Fibroblast of skin of right quadriceps (primary cell): ENCODE data around the gene DENND1A.
"Not testable (repeated sequence)": the region's sequence is repeated elsewhere in the genome, so short reads cannot be mapped to it uniquely, and the experiment has no call there.

Experiments used
- DNase-seq: peaks from one replicate; pipeline ENCODE4 v3.0.0-alpha.2; 2013

The DENND1A gene

DNA sequence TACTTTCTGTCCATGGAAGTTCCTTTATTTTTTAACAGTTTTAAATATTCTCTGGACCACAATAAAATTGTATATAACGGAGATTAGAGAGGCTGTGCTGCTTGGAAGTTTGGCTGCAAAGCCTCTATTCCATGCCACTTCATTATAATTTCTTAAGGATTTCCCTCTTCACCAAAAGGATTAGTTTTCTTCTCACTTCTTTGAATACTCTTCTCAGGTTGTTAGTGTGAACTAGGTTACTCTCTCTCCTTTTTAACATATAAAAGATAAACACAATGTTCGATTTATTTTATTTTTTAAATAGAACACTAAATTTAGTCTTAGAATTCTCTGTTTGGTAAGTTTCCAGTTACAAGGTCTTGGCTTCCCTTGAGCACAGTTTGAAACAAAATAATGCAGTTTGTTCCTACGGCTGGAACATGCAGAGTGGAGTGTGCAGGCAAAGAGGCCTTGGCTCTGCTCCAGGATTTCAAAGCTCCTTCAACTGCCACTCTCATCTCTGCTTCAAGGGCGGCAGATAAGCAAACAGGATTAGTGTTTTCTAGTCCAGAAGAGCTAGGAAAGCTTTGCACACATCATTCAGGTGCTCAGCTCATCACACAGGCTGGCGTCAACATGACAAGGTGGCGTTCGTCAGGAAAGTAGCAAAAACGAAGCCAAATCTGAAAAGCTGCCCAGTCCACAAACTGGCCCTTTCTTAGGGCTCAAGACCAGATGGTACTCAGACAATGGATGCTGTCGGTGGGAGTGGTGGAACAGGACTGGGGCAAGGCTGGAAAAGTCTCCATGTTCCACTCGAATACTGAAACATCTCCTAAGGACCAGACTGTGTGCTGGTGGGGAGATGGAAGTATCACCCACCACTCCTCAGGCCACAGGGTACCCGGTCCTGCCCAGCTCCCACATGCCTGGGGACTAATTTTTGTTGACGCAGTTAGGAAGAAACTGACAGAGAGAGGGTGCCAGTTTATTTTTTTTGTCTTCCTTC, 287.3 kb downstream of the DENND1A start:
- no peak for DNase-seq

DNA sequence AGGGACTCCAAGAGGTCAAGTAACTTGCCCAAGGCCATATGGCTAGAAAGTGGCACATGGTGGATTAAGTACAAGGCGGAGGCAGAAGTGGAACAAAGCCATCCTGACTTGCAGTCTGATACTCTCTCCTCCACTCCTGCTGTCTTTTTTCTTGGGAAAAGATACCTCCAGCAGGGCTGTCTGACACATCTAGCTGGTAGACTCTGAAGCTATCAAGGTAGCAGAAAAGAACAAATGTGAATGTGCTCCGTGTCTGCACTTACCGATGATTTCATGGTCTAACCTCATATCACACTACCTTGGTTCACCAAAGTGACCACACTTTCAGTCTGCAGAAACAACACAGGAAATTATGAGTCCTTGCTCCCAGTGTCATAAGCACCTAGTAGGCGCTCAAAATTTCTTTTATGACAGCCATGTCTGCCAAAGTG, 289.1 kb downstream of the DENND1A start:
- no peak for DNase-seq

DNA sequence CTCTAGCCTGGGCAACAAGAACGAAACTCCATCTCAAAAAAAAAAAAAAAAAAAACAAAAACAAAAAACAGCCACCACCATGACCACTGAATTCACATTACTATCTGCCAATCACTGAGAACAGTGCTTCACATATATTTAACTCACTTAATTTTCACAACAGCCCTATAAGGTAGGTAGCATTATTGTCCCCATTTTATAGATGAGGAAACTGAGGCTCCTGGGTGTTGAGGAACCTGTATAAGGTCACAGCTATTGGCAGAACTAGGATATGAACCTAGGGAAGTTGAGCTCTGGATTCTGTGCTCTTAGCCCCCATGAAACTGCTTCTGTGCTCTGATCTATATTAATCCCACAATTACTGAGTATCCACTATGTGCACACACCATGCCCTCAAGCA, 290.2 kb downstream of the DENND1A start:
- DNase-seq: no peak

GRCh38 chr9:123637945-123638634, 291.8 kb downstream of the DENND1A start:
- peak; percentile 16 for DNase-seq

DNA sequence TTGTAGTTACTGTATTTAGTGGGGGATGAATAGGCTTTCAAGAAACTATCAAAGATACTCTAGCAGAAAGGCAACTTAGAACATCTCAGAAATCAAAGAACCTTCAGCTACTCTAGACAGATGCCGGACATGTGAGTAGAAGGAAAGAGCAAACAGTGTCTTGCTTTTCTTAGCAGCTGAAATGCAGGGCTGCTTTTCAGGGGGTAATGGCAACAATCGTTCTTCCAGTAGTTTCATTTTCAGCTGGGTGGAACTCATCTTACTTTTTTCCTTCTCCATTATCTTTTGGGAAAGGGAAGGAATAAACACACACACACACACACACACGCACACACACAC, 292.4 kb downstream of the DENND1A start:
- no peak for DNase-seq

- DNase-seq: not testable (repeated sequence)
These were observed 293.1 kb downstream of the DENND1A start for GRCh38 chr9:123636805-123637204.

GRCh38 chr9:123631862-123632261, 298.1 kb downstream of the DENND1A start:
- peak; percentile 6 for DNase-seq

DNA sequence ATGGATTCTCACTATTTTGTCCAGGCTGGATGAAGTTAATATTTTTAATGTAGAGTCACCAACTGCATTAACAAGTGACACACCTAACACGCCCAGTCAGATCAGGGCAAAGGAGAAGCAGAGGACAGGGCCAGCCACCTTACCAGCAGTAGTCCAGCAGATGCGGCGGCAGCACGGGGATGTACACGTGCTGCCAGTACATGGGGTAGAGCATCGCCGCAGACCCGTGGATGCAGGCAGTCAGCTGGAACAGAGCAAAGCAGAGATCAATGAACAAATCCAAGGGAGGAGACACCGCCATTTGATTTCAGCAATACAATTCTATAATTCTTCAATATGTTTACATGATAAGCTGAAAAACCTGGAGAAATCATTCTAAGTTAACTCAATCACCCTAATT, 299.7 kb downstream of the DENND1A start:
- DNase-seq: no peak

DNA sequence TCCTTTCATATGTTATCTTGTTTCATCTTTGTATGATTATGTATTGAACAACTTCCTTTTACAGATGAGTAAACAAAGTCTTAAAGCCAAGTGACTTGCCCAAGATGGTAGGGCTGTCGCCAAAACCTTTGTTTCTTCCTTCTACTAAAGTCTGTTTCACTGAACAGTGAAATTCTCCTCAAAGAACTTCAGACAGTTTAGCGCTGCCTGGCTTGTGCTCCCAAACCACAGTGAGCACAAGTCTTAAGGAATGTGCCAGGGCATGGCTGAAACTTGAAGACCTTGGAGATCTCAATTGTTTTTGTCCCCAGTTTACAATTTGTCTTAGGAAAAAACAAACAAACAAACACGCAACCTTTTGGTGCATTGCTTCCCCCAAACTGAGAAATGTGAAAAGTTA, 300.4 kb downstream of the DENND1A start:
- DNase-seq: no peak

DNA sequence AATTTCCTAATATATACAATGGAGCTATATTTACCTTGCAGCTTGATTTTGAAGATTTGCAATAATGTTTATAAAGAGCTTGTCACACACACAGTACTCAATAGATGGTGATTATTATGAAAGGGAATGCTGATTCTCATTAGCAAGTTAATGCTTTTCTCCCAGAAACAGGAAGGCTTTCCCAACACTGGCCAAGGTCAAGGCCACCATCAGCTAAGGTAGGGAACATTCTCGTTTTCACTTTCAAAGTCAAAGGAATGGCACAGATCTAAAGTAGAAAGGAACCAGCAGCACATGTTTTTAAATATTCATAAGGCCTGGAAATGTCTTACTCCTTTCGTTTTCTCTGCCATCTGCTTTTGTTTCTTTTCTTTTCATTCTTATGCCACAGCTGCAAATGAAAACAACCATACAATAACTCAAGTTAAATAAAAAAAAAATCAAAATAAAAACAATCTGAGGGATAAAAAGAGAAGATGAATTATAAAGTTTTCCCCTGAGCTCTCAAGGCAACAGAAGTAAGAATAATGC, 307.1 kb downstream of the DENND1A start:
- DNase-seq: no peak

- DNase-seq: no peak
These were observed 309.7 kb downstream of the DENND1A start for GRCh38 chr9:123620239-123620638.

DNA sequence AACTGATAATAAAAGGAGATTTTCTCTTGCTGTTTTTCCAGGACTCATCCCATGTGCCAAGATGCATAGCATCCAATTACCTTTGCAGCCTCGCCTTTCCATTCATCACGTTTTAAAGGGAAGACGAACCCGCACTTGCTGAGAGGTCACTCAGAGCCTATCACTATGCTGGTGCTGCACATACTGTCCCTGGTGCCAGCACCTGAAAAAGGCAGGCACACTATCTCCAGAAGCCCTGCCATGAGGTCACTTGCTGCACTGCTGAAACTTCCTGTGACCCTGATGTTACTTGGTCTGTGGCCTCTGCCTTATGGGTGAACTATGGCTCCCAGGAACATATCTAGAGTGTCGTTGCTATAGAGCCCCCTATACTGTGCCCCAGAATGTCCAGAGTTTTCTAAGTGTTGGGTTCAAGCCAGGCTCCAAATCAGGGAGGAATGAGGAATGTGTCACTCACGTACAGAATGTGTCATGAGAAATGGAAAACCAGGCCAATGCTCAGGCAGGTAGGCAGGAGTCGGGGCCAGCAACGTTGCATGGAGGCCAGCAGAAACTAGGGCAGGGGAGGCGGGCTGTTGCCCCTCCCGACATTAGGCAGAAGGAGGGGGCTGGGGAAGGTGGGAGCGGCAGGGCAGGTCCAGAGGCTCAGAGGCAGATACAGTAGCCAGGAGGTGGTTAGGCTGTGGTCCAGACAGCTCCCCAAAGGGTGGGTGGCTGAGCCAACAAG, 311.8 kb downstream of the DENND1A start:
- no peak for DNase-seq

DNA sequence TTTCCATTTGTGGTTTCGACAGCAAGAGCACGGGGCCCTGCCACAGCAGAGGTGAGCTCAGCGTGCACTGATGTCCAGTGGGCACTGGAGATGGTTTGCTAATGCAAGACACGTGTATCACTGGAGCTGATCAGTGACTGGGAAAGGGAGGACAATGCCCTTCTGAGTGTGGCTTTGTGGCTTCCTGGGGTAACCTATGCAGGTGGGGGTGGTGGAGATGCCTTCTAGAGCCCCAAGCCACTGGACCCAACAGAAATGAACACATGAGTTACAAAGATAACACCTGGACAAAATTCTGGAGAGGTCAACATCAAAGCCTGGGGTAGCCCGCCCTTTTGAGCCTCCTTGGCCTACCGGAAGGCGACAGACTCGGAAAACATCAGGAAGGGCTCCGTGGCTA, 312.6 kb downstream of the DENND1A start:
- DNase-seq: no peak

DNA sequence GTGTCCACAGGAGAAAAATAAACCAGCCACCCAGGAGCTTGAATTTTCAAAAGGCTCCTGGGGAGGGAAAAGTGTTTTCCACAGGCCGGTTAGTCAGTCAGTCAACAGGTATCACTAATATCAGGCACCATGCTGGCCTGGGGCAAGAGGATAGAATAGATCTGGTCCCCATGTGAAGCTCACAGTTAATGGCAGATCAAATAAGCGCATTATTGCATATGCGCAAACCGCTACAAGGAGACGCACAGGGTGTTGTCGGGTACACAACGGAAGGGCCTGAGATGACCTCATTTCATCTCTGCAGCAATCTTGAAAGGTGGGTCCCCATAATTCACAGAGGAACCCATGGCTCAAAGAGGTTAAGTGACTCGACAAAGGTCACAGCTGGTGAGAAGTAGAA, 313.2 kb downstream of the DENND1A start:
- DNase-seq: no peak

DNA sequence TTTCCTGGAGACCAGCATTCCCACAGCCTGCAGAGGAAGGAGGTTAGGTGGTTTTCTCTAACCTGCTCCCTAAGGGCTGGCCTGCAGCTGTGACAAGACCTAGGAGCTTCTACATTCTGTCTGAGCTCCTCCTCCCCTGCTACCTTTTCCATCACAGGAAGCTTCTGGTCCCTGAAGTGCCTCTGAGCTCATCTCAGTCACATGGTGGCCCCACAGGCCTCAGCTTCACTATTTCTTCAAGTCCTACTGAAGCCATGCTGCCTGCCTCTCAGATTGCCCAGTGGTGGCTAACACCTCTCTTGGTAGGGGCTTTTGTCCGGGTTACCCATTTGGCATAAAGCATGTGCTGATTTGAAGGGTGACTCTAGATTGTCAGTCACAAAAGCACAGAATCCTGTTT, 314.5 kb downstream of the DENND1A start:
- DNase-seq: no peak

- no peak for DNase-seq
These were observed 315.3 kb downstream of the DENND1A start for GRCh38 chr9:123614306-123615263.

GRCh38 chr9:123611226-123611625, 318.7 kb downstream of the DENND1A start:
- peak; percentile 61 for DNase-seq

DNA sequence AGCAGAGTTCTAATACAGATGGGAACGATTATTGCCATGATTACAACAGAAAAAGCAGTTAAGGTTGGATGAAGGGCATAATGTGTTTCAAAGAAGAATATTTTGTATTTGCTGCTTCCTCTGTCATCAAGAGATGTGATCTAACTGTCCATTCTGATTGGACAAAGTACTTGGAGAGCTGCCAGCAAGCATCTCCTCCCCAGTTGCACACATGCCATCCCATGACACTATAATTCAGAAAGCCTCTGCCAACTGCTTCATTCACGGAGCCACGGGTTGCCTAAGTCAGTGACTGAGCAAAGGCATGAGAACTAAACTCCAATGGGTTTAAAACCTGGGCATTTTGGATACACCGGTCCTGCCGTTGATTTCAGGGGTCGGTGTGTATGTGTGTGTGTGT, 320.1 kb downstream of the DENND1A start:
- DNase-seq: peak; percentile 7

DNA sequence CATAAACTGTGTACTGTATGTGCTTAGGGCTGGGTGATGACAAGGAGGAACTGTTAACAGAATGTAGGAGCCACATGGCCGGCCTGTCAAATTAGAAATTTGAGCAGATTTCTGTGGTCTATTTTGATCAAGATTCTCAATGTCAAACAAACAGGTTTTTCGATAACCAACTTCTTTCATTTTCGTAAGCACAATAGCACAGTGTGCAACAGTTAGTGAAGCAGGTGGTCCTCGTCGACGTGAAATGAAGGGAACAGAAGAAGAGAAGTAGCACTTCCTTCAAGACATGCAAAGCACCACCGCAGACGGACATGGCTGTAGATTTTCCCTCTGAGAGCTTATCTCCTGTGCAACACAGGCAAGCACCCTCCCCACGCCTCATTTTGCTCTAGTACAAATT, 321.8 kb downstream of the DENND1A start:
- DNase-seq: no peak

DNA sequence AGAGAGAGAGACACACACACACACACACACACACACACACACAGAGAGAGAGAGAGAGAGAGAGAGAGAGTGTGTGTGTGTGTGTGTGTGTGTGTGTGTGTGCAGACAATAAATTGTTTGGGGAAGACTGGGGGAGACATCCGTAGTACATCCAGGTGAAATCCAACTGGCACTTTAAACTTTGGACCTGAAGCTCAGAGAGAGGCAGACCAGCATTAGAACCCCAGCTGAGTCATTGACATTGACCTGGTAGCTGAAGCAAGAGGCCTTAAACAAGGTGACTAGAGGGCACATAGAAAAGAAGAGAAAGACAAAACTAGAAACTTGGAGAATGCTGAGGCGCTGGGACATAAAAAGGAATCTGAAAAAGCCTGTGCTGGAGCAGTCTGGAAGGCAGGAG, 322.4 kb downstream of the DENND1A start:
- no peak for DNase-seq

DNA sequence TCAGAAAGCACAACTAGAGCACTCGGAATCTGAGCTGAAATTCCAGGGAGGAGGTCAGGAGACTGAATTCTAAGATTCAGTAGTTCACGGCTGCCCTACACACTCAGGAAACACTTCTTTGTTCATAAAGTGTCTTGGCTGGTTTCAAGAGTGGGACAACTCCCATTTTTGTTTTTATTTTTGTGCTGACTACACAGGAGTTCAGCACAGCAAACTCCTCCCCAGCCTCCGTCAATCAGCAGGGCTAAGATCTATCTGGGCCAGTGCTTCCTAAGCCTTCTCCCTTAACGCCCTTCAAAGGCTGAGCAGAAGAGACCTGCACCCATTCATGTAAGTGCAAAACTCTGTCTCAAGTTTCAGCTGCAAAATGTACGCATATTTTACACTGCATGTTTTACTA, 323.8 kb downstream of the DENND1A start:
- DNase-seq: no peak

DNA sequence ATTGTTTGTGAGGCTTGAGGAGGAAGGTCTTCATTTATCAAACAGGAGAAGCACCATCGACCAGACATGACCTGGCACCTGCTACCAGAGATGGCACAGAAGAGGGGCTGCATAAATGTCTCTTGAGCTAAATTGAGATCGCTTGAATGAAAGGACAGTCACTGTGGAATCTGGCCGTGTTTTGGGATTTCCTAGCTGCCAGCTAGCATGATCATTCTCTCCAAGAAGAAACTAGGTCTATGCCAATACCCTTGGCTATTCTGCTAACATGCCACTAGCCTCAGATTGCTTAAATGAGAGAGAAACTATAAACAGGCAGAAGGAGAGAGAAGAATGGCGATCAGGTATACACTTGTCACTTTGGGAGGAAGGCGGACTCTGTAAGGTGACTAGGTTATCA, 324.6 kb downstream of the DENND1A start:
- no peak for DNase-seq
